ENCODE data around the gene GNA14. TPM values are rescaled to one million over a fixed set of nuclear protein-coding genes. Genes with fewer than 3 reads are reported as not detected.

The GNA14 gene
- total and polyA plus RNA-seq, 2 experiments from 2014 or later: 3.9 to 10.5 TPM

- H3K27ac Mint-ChIP-seq: no peak overlapping the region
- DNase-seq (ENCODE audit: low spot score) (no peak), ATAC-seq (no peak)
These were observed 140.7 kb downstream of the GNA14 start for GRCh38 chr9:77507212-77507961.

More at GRCh38 chr9:77507212-77507961, 140.7 kb downstream of the GNA14 start:
- Histone ChIP-seq H3K27me3 (ENCODE audit: insufficient read depth) (no peaks in the 10 kb centered on the region), H3K79me2 (replicated peaks; ENCODE audit: insufficient read depth) (no peaks in the 10 kb centered on the region), H3K36me3 (ENCODE audit: insufficient read depth) (no peaks in the 10 kb centered on the region), H3K4me1 (ENCODE audit: insufficient read depth) (no peaks in the 10 kb centered on the region), H3K27ac (ENCODE audit: low read depth) (no peak overlapping the region), H3K9me2 (ENCODE audit: insufficient read depth) (no peaks in the 10 kb centered on the region), H2AFZ (peak overlapping the region; percentile 24), H3F3A (replicated peaks; ENCODE audit: low read depth) (no peaks in the 10 kb centered on the region), H4K20me1 (replicated peaks; ENCODE audit: insufficient read depth) (no peaks in the 10 kb centered on the region), H3K4me2 (no peak overlapping the region), H3K4me3 (no peak overlapping the region)
- Mint-ChIP-seq H3K36me3 (ENCODE audit: low read depth) (no peaks in the 10 kb centered on the region), H3K9me3 (no peaks in the 10 kb centered on the region), H3K4me1 (peaks cover 11% of the 10 kb centered on the region; the same call in 2 of the 3 replicates), H3K27me3 (ENCODE audit: insufficient read depth, low read depth, poor library complexity) (peaks cover 7% of the 10 kb centered on the region), H3K4me3 (no peak overlapping the region)
- TF ChIP-seq ZNF462 (CRISPR knock-in tag; IDR thresholded peaks at IDR 0.05) (no peak), STAT1 (IDR thresholded peaks at IDR 0.05; ENCODE audit: unreplicated experiment) (no peak), EZH2phosphoT487 (IDR thresholded peaks at IDR 0.05; ENCODE audit: unreplicated experiment) (no peak), POLR2AphosphoS5 (IDR thresholded peaks at IDR 0.05; ENCODE audit: low read depth) (no peak), CTCF (conservative IDR thresholded peaks at IDR 0.05; ENCODE audit: low read depth in 2 of 2) (no peak), ZNF114 (CRISPR knock-in tag; IDR thresholded peaks at IDR 0.05) (no peak), JUNB (IDR thresholded peaks at IDR 0.05; ENCODE audit: unreplicated experiment) (no peak)

All from GM23338 (cell line).